Kidney (tissue), 14 donors: ENCODE measurements around the gene SMAD1. TPM values are rescaled to one million over a fixed set of nuclear protein-coding genes. Genes with fewer than 3 reads are reported as not detected.
A peak's percentile ranks its signal among the peaks of the same experiment; 100 is the strongest.

ENCODE experiments used
- DNase-seq, 5 donors: peaks; one replicate each; pipeline ENCODE4 v3.0.0-alpha.2; 2013 to 2020
- FAIRE-seq: peaks from 2 replicates; lab custom pipeline; 2012; peaks lifted over from hg19 to GRCh38; lab: Jason Lieb, UNC
- H3K27ac ChIP-seq, 2 donors: one replicate each; pipeline ENCODE4 v1.7.0; 2013; ENCODE audit warnings: low read depth in 2 of 2, low read length in 2 of 2, inconsistent platforms in 1 of 2
- H3K27me3 ChIP-seq: one replicate; pipeline ENCODE4 v1.7.1; 2013; ENCODE audit warnings: low read length, inconsistent platforms; ENCODE audit not compliant: control insufficient read depth, insufficient read depth
- H3K36me3 ChIP-seq, 3 donors: one replicate each; pipeline versions ENCODE4 v1.7.0 to v1.7.1; 2013; ENCODE audit warnings: low read length in 3 of 3, control low read depth in 1 of 3, inconsistent platforms in 1 of 3; ENCODE audit not compliant: insufficient read depth in 3 of 3, control insufficient read depth in 2 of 3
- H3K4me1 ChIP-seq, 3 donors: one replicate each; pipeline versions ENCODE4 v1.7.0 to v1.7.1; 2013; ENCODE audit warnings: low read length in 3 of 3, inconsistent platforms in 1 of 3, low read depth in 1 of 3; ENCODE audit not compliant: control insufficient read depth in 2 of 3, insufficient read depth in 2 of 3
- H3K4me3 ChIP-seq, 3 donors: one replicate each; pipeline versions ENCODE4 v1.7.0 to v1.8.1; 2013; ENCODE audit warnings: low read length in 3 of 3, control low read depth in 1 of 3, inconsistent platforms in 1 of 3
- H3K9ac ChIP-seq, 3 donors: one replicate each; pipeline versions ENCODE4 v1.7.0 to v1.7.1; 2013; ENCODE audit warnings: low read length in 3 of 3, control low read depth in 1 of 3, inconsistent platforms in 1 of 3
- H3K9me3 ChIP-seq, 3 donors: one replicate each; pipeline versions ENCODE4 v1.7.0 to v1.7.1; 2013; ENCODE audit warnings: low read length in 3 of 3, control low read depth in 1 of 3, inconsistent platforms in 1 of 3; ENCODE audit not compliant: control insufficient read depth in 2 of 3, insufficient read depth in 1 of 3
- CTCF ChIP-seq: IDR thresholded peaks from 3 replicates; pipeline ENCODE4 v1.5.1; 2012; ENCODE audit warnings: mild to moderate bottlenecking, moderate library complexity, borderline replicate concordance; ENCODE audit not compliant: insufficient read depth; ENCODE audit errors: extremely low read depth
- intact Hi-C: fragments of 100-400 bp; cut with DNase I; formaldehyde crosslinking; loops from one replicate; pipeline ENCODE4 v1.11.1; 2022
- polyA plus RNA-seq: library from polyadenylated mRNA; stranded (reverse); fragments of 350-450 nt; fragmentation: Illumina TruSeq; extraction: RNeasy Lipid Tissue Mini Kit (QIAGEN cat#74804); gene quantifications from one replicate; pipeline ENCODE4 v1.2.3, GENCODE V29; 2014; ENCODE audit warnings: low read depth, low replicate concordance; ENCODE audit not compliant: insufficient read depth
- total RNA-seq: library from RNA; stranded (reverse); fragmentation: NEBNext Ultra II Directional; extraction: Animal tissue kit (Norgen Biotek cat#: 25700); gene quantifications from one replicate; pipeline ENCODE4 v1.2.1, GENCODE V29; 2021
- donor health status: control.
- donor health status: control.
- donor health status: control.
- donor health status: control.
- donor health status: control.
- donor health status: DM: yes; HTN: yes; CAD: no.
- donor health status: Normal renal cell carcinoma (clear cell type).

SMAD1 gene
- total and polyA plus RNA-seq, 2 donors from 2014 or later: 8.9 to 39.5 TPM

- TF ChIP-seq CTCF: no peak
- Histone ChIP-seq H3K9me3 (no peaks in the 10 kb centered on the region), H3K4me1 (peaks cover 0 to 5% (median 3%) of the 10 kb centered on the region in 3 donors), H3K4me3 (no peak overlapping the region), H3K36me3 (peaks cover 0 to 5% (median 4%) of the 10 kb centered on the region in 3 donors), H3K27ac (no peak overlapping the region), H3K27me3 (no peaks in the 10 kb centered on the region), H3K9ac (no peak overlapping the region)
- intact Hi-C loops: no loop called here
- FAIRE-seq: peak; percentile 57
- peak in 2 of 5 donors; percentile 66 to 87 for DNase-seq
These were observed 64.0 kb downstream of the SMAD1 start for GRCh38 chr4:145545538-145546174.

DNA sequence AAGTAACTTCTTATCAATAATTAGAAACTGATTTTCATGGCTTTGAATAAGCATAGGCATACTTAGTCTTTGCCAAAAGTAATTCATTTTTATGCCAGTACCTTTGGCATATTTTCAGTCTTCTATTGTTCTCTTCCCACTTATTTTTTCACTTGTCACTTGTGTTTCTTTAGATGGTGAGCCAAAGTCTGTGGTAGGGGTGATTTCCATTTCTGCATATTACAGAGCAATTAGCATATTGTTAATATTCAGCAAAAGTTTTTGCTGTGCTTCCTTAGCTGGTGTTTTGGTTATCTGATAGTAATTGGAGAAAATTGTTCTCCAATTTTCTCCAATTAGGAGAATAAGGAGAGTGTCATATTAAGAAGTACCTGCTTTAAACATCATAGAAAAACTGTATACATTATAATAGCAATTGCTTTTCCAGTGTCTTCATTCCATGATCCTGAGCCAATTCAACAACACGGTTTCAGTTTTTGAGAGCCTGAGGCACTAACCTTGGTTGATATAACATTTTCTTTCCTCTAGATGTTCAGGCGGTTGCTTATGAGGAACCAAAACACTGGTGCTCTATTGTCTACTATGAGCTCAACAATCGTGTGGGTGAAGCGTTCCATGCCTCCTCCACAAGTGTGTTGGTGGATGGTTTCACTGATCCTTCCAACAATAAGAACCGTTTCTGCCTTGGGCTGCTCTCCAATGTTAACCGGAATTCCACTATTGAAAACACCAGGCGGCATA, 64.7 kb downstream of the SMAD1 start:
- DNase-seq (no peak), FAIRE-seq (no peak)
- intact Hi-C loops: no loop called here
- Histone ChIP-seq H3K9me3 (no peaks in the 10 kb centered on the region), H3K27ac (no peak overlapping the region), H3K27me3 (no peaks in the 10 kb centered on the region), H3K36me3 (peaks cover 0 to 5% (median 4%) of the 10 kb centered on the region in 3 donors), H3K9ac (no peak overlapping the region), H3K4me3 (no peak overlapping the region), H3K4me1 (peaks cover 0 to 5% (median 2%) of the 10 kb centered on the region in 3 donors)
- no peak for TF ChIP-seq CTCF

GRCh38 chr4:145551660-145552059, 70.0 kb downstream of the SMAD1 start:
- H3K27me3 ChIP-seq: no peaks in the 10 kb centered on the region
- intact Hi-C loops: no loop called here
- no peak for TF ChIP-seq CTCF
- H3K4me1 ChIP-seq: peaks cover 0 to 3% (median 0%) of the 10 kb centered on the region in 3 donors
- FAIRE-seq (no peak), DNase-seq (no peak)
- H3K9me3 ChIP-seq: no peaks in the 10 kb centered on the region
- H3K4me3 ChIP-seq: no peak overlapping the region
- H3K9ac ChIP-seq: no peak overlapping the region
- peaks cover 0 to 4% (median 4%) of the 10 kb centered on the region in 3 donors for H3K36me3 ChIP-seq
- H3K27ac ChIP-seq: no peak overlapping the region
